CD4-positive, alpha-beta T cell treated with Interferon alpha-2 for 1 hour (primary cell): ENCODE results near the gene MCRS1.
"Not testable (repeated sequence)": the region's sequence is repeated elsewhere in the genome, so short reads cannot be mapped to it uniquely, and the experiment has no call there.

Experiments used
- DNase-seq, 2 donors: peaks; one replicate each; pipeline ENCODE4 v3.0.0-alpha.2; 2020 to 2022

The MCRS1 gene

DNA sequence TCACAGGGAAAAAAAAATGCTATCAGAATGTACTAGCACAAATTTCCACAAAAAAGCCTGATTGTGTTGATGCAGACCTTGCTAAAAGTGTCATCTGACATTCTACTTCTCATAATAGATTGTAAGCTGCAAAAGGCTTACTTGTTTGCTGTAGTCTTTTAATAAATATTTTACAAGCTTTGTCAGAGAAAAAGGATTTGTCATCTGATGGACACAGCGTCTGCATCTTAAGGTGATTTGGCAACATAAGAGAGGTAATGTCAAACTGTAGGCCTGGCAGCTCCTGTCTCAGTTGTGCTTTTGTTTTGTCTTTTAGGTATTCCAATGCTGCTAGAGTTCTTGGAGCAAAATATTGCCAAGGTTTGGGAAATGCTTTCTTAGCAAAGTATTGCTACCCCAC, 55.4 kb downstream of the MCRS1 start:
- no peak for DNase-seq

- no peak for DNase-seq
Measured at GRCh38 chr12:49511410-49511809, 56.5 kb downstream of the MCRS1 start.

DNA sequence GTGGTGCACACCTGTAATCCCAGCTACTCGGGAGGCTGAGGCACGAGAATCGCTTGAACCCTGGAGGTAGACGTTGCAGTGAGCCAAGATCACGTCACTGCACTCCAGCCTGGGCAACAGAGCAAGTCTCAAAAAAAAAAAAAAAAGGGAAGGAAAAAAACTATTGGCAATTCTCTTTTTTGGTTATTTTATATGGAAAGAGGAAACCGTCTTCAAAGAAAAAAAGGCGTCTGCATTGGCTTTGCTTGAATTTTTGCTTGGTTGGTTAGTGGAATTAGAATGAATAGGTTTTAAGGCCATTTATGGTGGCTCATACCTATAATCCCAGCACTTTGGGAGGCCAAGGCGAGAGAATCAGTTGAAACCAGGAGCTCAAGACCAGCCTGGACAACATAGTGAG, 58.3 kb downstream of the MCRS1 start:
- not testable (repeated sequence) for DNase-seq
